ENCODE data around the gene ZNF546. TPM values are rescaled to one million over a fixed set of nuclear protein-coding genes. Genes with fewer than 3 reads are reported as not detected.

The ZNF546 gene
- total and polyA plus RNA-seq, 12 donors, result 0.72 to 13.5 (median 7.6) TPM

DNA sequence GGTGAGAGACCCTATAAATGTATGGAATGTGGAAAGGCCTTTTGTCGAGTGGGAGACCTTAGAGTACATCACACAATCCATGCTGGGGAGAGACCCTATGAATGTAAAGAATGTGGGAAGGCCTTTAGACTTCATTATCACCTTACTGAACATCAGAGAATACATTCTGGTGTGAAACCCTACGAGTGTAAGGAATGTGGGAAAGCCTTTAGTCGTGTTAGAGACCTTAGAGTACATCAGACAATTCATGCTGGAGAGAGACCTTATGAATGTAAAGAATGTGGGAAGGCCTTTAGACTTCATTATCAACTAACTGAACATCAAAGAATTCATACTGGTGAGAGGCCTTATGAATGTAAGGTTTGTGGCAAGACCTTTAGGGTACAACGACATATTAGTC, 17.1 kb downstream of the ZNF546 start:
- Histone ChIP-seq H3K4me3 (no peak overlapping the region), H3K27ac (no peak overlapping the region), H3K36me3 (peaks cover 0 to 77% (median 59%) of the 10 kb centered on the region in 9 donors), H3K9me3 (peaks cover 0 to 100% (median 56%) of the 10 kb centered on the region in 11 donors), H3K27me3 (no peaks in the 10 kb centered on the region), H3K4me1 (no peaks in the 10 kb centered on the region)
- 92 to 95% methylated on average over 4 of the region's 4 CpGs for WGBS, 2 donors
- DNase-seq (no peak), ATAC-seq (no peak)
- TF ChIP-seq, protein P1, sequence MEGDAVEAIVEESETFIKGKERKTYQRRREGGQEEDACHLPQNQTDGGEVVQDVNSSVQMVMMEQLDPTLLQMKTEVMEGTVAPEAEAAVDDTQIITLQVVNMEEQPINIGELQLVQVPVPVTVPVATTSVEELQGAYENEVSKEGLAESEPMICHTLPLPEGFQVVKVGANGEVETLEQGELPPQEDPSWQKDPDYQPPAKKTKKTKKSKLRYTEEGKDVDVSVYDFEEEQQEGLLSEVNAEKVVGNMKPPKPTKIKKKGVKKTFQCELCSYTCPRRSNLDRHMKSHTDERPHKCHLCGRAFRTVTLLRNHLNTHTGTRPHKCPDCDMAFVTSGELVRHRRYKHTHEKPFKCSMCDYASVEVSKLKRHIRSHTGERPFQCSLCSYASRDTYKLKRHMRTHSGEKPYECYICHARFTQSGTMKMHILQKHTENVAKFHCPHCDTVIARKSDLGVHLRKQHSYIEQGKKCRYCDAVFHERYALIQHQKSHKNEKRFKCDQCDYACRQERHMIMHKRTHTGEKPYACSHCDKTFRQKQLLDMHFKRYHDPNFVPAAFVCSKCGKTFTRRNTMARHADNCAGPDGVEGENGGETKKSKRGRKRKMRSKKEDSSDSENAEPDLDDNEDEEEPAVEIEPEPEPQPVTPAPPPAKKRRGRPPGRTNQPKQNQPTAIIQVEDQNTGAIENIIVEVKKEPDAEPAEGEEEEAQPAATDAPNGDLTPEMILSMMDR (IDR thresholded peaks at IDR 0.05), result no peak
- intact Hi-C loops (cut with DNase I), result no loop called here

DNA sequence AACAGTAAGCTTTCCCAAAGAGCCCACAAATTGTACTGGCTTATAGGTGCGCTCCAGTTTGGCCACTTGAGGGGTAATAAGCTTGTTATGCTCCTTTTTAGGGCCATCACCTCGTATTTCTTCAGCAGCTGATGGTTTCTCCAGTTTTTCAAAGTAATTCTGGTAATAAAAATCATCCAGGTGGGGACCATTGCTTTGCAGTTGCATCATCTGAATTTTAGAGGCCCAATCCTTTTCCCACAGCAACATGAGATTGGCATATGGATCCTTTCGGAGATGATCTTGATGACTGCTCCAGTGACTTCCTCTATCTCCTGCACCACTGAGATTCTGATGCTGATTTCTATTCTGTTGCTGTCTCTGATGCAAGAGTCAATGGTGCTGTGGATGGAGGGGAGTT, 27.1 kb downstream of the ZNF546 start:
- peaks cover 2 to 100% (median 68%) of the 10 kb centered on the region in 11 donors for H3K9me3 ChIP-seq
- intact Hi-C loops (cut with DNase I), result no loop called here
- peaks cover 0 to 17% (median 0%) of the 10 kb centered on the region in 9 donors for H3K36me3 ChIP-seq
- 92% methylated on average over 3 of the region's 3 CpGs for WGBS, 2 donors
- DNase-seq (no peak), ATAC-seq (no peak)
- H3K4me3 ChIP-seq, result no peak overlapping the region
- no peaks in the 10 kb centered on the region for H3K27me3 ChIP-seq
- no peak overlapping the region for H3K27ac ChIP-seq
- TF ChIP-seq, protein P1 (IDR thresholded peaks at IDR 0.05), result no peak
- H3K4me1 ChIP-seq, result no peaks in the 10 kb centered on the region

DNA sequence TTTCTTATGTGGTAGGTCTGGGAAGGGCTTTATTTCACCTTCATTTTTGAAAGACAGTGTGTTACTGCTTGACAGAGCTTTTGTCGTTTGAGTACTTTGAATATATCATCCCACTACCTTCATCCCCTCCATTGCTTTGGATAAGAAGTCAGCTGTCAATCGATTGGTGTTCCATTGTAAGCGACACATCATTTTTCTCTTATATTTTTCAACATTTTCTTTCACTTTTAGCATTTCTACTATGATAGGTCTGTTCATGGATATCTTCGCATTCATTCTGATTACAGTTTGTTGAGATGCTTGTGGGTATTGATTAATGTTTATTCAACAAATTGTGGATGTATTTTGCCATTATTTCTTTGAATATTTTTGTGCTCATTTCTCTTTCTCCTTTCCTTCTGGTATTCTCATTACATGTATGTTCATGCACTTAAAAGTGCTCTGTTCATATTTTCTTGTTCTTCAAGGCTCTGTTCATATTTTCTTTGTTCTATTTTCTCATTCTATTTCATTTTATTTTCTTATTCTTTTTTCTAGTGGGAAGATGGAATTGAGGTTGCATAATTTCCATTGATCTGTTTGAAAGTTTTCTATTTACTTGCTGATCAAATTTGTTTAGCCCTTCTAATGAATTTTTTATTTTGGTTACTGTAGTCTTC, 29.2 kb downstream of the ZNF546 start:
- TF ChIP-seq, protein P1 (IDR thresholded peaks at IDR 0.05), result no peak
- Histone ChIP-seq H3K4me3 (no peak overlapping the region), H3K36me3 (peaks cover 0 to 8% (median 0%) of the 10 kb centered on the region in 9 donors), H3K4me1 (no peaks in the 10 kb centered on the region), H3K27ac (no peak overlapping the region), H3K27me3 (no peaks in the 10 kb centered on the region), H3K9me3 (peaks cover 2 to 100% (median 75%) of the 10 kb centered on the region in 11 donors)
- intact Hi-C loops (cut with DNase I), result no loop called here
- no peak for ATAC-seq
- no peak for DNase-seq
- WGBS, 2 donors, result 93 to 97% methylated on average over 4 of the region's 4 CpGs

DNA sequence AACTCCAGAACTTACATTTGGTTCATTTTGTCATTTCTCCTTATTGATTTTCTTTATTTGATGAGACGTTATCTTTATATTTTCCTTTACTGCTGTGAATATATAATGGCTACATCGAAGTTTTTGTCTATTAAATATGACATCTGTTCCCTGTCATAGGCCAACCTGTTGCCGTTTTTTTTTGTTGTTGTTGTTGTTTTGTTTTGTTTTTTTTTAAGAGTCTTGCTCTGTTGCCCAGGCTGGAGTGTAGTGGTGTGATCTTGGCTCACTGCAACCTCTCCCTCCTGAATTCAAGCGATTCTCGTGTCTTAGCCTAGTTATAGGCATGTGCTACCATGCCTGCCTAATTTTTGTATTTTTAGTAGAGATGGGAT, 29.7 kb downstream of the ZNF546 start:
- H3K27me3 ChIP-seq, result no peaks in the 10 kb centered on the region
- intact Hi-C loops (cut with DNase I), result no loop called here
- no peak for DNase-seq
- 86 to 97% methylated on average over 5 of the region's 5 CpGs for WGBS, 2 donors
- no peaks in the 10 kb centered on the region for H3K4me1 ChIP-seq
- no peak for ATAC-seq
- peaks cover 0 to 13% (median 0%) of the 10 kb centered on the region in 9 donors for H3K36me3 ChIP-seq
- H3K4me3 ChIP-seq, result no peak overlapping the region
- H3K9me3 ChIP-seq, result peaks cover under 1 to 100% (median 77%) of the 10 kb centered on the region in 11 donors
- no peak overlapping the region for H3K27ac ChIP-seq
- TF ChIP-seq, protein P1 (IDR thresholded peaks at IDR 0.05), result no peak
